OCI-LY1 (cell line): ENCODE results near the gene PTPN3.

Experiments
- H2AFZ ChIP-seq: fragments of 200-600 bp; sonication (generic), shearing (Covaris generic); 2 replicates; pipeline ENCODE4 v1.6.0; 2014; ENCODE audit warnings: antibody characterized with exemption, mild to moderate bottlenecking, low read length
- H3F3A ChIP-seq: fragments of 200-600 bp; sonication (generic), shearing (Covaris generic); 2 replicates; pipeline ENCODE4 v1.6.0; 2014; ENCODE audit warnings: mild to moderate bottlenecking, antibody characterized with exemption, low read length, moderate library complexity; ENCODE audit not compliant: insufficient read depth
- H3K27ac ChIP-seq: fragments of 200-600 bp; sonication (generic); 2 replicates; pipeline ENCODE4 v1.5.1; 2014; ENCODE audit warnings: low read length, mixed run types, mild to moderate bottlenecking, low read depth; ENCODE audit not compliant: poor library complexity, severe bottlenecking
- H3K27me3 ChIP-seq: fragments of 200-600 bp; sonication (generic); 2 replicates; pipeline ENCODE4 v1.6.0; 2014; ENCODE audit warnings: antibody characterized with exemption, mild to moderate bottlenecking, low read length, moderate library complexity; ENCODE audit not compliant: insufficient read depth
- H3K36me3 ChIP-seq: fragments of 200-600 bp; sonication (generic); 2 replicates; pipeline ENCODE4 v1.6.1; 2014; ENCODE audit warnings: mild to moderate bottlenecking, antibody characterized with exemption, low read length, moderate library complexity, mixed read lengths; ENCODE audit not compliant: insufficient read depth
- H3K4me1 ChIP-seq: fragments of 200-600 bp; sonication (generic); 2 replicates; pipeline ENCODE4 v1.5.1; 2014; ENCODE audit warnings: mild to moderate bottlenecking, low read length, moderate library complexity; ENCODE audit not compliant: insufficient read depth, severe bottlenecking
- H3K4me2 ChIP-seq: fragments of 200-600 bp; sonication (generic), shearing (Covaris generic); 2 replicates; pipeline ENCODE4 v1.6.1; 2014; ENCODE audit warnings: low read length
- H3K4me3 ChIP-seq: fragments of 200-600 bp; sonication (generic); 2 replicates; pipeline ENCODE4 v1.5.1; 2014; ENCODE audit warnings: low read length, low read depth, mild to moderate bottlenecking, mixed read lengths; ENCODE audit not compliant: poor library complexity, severe bottlenecking
- H3K79me2 ChIP-seq: fragments of 200-600 bp; shearing (Covaris generic); 2 replicates; pipeline ENCODE4 v1.6.1; 2016; ENCODE audit warnings: mixed run types, low read length, mixed read lengths; ENCODE audit not compliant: insufficient read depth
- H3K9ac ChIP-seq: fragments of 200-600 bp; sonication (generic), shearing (Covaris generic); 2 replicates; pipeline ENCODE4 v1.6.1; 2014; ENCODE audit warnings: mild to moderate bottlenecking, low read length, mixed read lengths
- H3K9me2 ChIP-seq: fragments of 200-600 bp; sonication (generic), shearing (Covaris generic); 2 replicates; pipeline ENCODE4 v1.6.1; 2014; ENCODE audit warnings: low read depth, mild to moderate bottlenecking, low read length, mixed read lengths
- H3K9me3 ChIP-seq: fragments of 200-600 bp; shearing (Covaris generic); 2 replicates; pipeline ENCODE4 v1.6.1; 2014; ENCODE audit warnings: low read length, mixed read lengths
- H4K20me1 ChIP-seq: fragments of 200-600 bp; sonication (generic), shearing (Covaris generic); 2 replicates; pipeline ENCODE4 v1.6.0; 2016; ENCODE audit warnings: mild to moderate bottlenecking, low read length; ENCODE audit not compliant: insufficient read depth
- CTCF ChIP-seq: fragments of 200-600 bp; sonication (generic), shearing (Covaris generic); IDR thresholded peaks from 2 replicates; pipeline ENCODE4 v1.5.1; 2017; ENCODE audit warnings: mild to moderate bottlenecking, antibody characterized with exemption, low read length, moderate library complexity, mixed read lengths
- EZH2 ChIP-seq: fragments of 200-600 bp; sonication (generic), shearing (Covaris generic); IDR thresholded peaks from 2 replicates; pipeline ENCODE4 v1.8.0; 2017; ENCODE audit warnings: borderline replicate concordance, mixed run types, mild to moderate bottlenecking, antibody characterized with exemption, low read length, moderate library complexity, mixed read lengths

PTPN3 gene

GRCh38 chr9:109509611-109510010 lies 11.5 kb upstream of the PTPN3 start:
- TF ChIP-seq CTCF (no peak), EZH2 (no peak)
- no peaks in the 10 kb centered on the region for H3K4me1 ChIP-seq
- H3K9ac ChIP-seq, result no peak overlapping the region

GRCh38 chr9:109507421-109507838 lies 9.3 kb upstream of the PTPN3 start:
- Histone ChIP-seq H3K9me2 (no peaks in the 10 kb centered on the region), H3K79me2 (no peaks in the 10 kb centered on the region), H3K9ac (no peak overlapping the region), H4K20me1 (no peaks in the 10 kb centered on the region), H2AFZ (no peak overlapping the region), H3K27ac (no peak overlapping the region), H3K4me3 (no peak overlapping the region), H3K9me3 (no peaks in the 10 kb centered on the region), H3K4me2 (no peak overlapping the region), H3F3A (no peaks in the 10 kb centered on the region), H3K4me1 (no peaks in the 10 kb centered on the region), H3K27me3 (no peaks in the 10 kb centered on the region), H3K36me3 (no peaks in the 10 kb centered on the region)
- TF ChIP-seq CTCF (no peak), EZH2 (no peak)

More at GRCh38 chr9:109509611-109510010, 11.5 kb upstream of the PTPN3 start:
- no peaks in the 10 kb centered on the region for H3K9me2 ChIP-seq
- H3F3A ChIP-seq, result no peaks in the 10 kb centered on the region
- H2AFZ ChIP-seq, result no peak overlapping the region
- H4K20me1 ChIP-seq, result no peaks in the 10 kb centered on the region
- no peaks in the 10 kb centered on the region for H3K9me3 ChIP-seq
- H3K4me3 ChIP-seq, result no peak overlapping the region
- no peak overlapping the region for H3K4me2 ChIP-seq
- H3K27ac ChIP-seq, result no peak overlapping the region
- H3K36me3 ChIP-seq, result no peaks in the 10 kb centered on the region
- no peaks in the 10 kb centered on the region for H3K79me2 ChIP-seq
- no peaks in the 10 kb centered on the region for H3K27me3 ChIP-seq

- TF ChIP-seq EZH2 (no peak), CTCF (no peak)
- H3K9ac ChIP-seq, result no peak overlapping the region
- H3K9me2 ChIP-seq, result no peaks in the 10 kb centered on the region
- H3F3A ChIP-seq, result no peaks in the 10 kb centered on the region
- H3K79me2 ChIP-seq, result no peaks in the 10 kb centered on the region
- no peaks in the 10 kb centered on the region for H3K36me3 ChIP-seq
- H3K9me3 ChIP-seq, result no peaks in the 10 kb centered on the region
- no peaks in the 10 kb centered on the region for H4K20me1 ChIP-seq
- H3K4me1 ChIP-seq, result no peaks in the 10 kb centered on the region
- no peak overlapping the region for H3K27ac ChIP-seq
- no peaks in the 10 kb centered on the region for H3K27me3 ChIP-seq
- no peak overlapping the region for H2AFZ ChIP-seq
- no peak overlapping the region for H3K4me2 ChIP-seq
- H3K4me3 ChIP-seq, result no peak overlapping the region
Measured at GRCh38 chr9:109506097-109506712, 8.1 kb upstream of the PTPN3 start.
